ENCODE results near the gene FNDC3B. TPM values are rescaled to one million over a fixed set of nuclear protein-coding genes. Genes with fewer than 3 reads are reported as not detected.
"Not testable (repeated sequence)": the region's sequence is repeated elsewhere in the genome, so short reads cannot be mapped to it uniquely, and the experiment has no call there.

FNDC3B gene
- total RNA-seq, 1 donor from 2014 or later: 64.4 TPM

DNA sequence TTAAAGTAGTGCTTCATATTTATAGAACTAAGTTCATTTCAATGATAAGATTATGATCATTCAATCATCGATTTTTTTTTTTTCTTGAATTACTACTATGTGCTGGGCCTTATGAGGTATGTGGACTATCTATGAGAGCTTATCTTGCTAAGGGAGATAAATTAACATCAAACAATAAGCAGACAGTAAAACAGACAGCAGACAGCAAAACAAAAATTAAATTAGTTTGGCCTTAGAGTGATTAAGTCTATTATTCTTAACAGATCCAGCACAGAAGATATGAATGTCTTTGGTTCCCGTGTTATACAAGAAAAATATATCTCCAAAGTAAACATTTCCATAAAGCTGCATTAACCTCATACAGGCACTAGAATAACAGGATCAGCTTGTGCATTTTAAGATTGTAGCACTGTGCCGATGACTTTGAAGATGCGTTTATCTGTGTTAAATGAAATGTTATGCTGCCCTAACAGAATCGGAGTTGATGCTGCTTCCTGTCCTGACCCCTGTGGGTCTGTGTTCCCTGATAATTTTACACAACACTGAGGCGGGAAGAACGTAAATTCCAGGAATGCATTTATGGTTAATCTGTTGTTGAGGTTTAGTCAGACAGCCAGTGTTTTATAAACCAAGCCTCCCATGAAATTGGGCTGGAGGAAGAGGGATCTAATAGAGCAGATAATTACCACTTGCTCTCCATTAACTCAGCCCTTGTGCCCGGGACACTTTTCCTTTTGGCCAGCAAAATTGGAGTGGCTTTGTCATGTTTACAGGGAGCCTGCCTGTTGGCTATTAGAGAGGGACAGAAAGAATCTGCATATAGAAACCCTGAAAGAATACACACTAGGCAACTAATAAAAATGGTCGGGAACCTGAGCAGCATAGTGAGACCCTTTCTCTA is 328.1 kb downstream of the FNDC3B start:
- ATAC-seq (peak; percentile 10), DNase-seq (no peak)
- intact Hi-C loops (cut with micrococcal nuclease): no loop called here

DNA sequence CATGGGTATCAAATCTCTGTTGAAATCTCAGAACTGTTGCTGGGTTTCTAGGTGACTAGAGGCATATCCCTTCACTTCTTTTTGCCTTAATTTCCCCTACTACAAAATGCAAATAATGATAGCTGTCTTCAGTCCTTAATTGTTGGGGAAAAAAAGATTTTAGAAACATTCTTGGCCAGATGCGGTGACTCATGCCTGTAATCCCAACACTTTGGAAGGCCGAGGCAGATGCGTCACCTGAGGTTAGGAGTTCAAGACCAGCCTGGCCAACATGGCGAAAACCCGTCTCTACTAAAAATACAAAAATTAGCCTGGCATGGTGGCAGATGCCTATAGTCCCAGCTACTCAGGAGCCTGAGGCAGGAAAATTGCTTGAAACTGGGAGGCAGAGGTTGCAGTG is 329.2 kb downstream of the FNDC3B start:
- DNase-seq; ATAC-seq; intact Hi-C loops (cut with micrococcal nuclease): not testable (repeated sequence)

DNA sequence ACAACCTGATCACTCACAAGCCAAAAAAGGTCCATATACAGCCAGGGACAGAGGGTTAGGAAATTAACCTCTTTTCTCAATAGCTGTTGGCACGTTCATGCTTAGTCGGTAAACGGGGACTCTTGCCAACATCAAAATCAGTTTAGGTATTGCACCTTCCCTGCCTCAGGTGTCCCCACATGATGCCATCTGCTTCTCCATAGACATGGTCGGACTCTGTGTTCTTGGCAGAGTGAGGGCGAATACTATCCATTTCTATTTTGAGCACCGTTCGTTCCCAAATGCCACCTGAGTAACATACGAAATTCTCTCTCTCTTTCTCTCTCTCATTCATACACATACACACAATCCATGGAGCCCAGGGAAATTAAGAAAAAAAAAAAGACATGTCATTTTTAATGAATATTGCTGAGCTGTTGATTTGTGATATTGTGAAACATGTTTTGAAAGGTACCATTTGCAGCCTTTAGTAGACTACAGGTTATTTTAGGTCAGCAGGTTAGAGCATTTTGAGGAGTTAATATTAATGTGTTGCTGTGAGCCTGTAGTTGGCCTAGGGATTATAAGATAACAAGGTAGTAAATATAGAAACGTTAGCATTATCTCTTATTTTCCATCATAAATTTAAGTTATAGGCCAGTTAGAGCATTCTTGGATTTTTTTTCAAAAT is 330.3 kb downstream of the FNDC3B start:
- no peak for DNase-seq
- peak; percentile 90 for ATAC-seq
- intact Hi-C loops (cut with micrococcal nuclease): no loop called here

DNA sequence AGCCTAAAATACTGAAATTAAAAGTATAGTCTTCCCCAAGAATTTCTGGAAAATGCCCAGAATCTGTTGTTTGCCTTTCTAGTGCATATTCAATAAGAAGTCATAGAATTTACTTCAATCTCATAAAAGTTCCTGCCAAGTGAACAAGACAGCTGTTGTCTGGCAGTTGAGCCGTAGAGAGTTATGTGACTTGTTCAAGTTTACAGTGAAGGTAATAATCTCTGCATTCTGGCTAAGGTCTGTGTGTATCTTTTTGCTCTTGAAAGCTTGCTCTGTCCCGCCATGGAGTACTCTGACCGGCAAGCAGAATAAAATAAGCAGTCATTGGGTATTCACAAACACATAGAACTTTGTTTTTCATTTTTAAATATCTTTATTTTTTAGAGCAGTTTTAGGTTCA is 331.0 kb downstream of the FNDC3B start:
- DNase-seq: no peak
- peak; percentile 56 for ATAC-seq
- intact Hi-C loops (cut with micrococcal nuclease): no loop called here

DNA sequence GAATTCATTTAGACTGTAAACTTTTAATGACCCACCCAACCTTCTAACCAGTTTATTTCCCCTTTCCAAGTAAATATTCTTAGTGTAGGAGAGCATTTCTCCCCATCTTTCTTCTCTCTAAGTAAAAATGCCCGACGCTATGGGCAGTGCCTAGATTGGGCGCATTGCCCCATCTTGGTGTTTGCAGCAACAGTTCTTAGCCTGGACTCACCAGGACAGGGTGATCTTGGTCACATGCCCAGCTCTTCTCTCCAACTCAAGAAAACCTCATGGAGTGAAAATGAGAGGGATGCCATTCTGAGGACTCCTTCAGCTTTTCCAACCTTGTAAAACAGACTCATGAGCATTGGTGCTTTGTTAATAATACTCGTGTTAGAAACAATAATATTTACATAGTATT is 332.2 kb downstream of the FNDC3B start:
- intact Hi-C loops (cut with micrococcal nuclease): no loop called here
- DNase-seq (no peak), ATAC-seq (no peak)

DNA sequence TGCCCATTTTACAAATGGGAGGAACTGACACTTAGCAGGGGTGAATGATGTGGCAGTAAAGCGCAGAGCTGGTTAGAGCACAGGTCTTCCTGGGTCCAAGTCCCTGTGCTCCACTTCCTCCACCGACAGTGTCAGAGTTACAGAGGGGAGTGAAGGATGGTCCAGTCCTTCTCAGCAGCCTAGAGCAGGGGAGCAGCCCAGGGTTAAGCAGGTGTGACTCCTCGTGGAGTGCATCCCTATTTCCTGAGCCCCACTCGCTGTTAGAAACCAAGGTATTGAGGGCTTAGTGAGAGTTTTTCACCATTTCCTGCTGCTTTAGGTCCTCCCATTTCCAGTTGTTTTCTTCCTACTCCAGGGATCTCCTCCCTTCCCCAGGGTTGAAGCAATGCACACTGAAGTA is 333.5 kb downstream of the FNDC3B start:
- intact Hi-C loops (cut with micrococcal nuclease): no loop called here
- DNase-seq (no peak), ATAC-seq (no peak)

DNA sequence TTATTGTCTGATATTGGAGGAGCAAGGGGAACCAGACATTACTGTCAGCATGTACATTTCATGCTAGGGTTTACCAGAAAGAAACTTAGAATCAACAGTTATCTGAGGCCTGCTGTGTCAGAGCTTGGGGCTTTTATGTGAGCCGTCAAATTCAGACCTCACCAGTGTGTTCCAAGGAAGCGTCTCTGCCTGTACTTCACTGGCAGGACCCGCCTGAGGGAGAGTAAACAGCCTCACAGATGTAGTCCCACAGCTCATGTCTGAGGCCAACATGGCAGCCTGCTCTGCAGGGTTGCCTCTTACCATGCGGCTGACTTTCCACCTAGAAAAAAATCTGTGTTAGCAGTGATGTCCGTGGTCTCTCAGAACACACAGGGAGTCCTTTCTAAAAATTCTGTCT is 334.5 kb downstream of the FNDC3B start:
- intact Hi-C loops (cut with micrococcal nuclease): no loop called here
- DNase-seq (no peak), ATAC-seq (no peak)

DNA sequence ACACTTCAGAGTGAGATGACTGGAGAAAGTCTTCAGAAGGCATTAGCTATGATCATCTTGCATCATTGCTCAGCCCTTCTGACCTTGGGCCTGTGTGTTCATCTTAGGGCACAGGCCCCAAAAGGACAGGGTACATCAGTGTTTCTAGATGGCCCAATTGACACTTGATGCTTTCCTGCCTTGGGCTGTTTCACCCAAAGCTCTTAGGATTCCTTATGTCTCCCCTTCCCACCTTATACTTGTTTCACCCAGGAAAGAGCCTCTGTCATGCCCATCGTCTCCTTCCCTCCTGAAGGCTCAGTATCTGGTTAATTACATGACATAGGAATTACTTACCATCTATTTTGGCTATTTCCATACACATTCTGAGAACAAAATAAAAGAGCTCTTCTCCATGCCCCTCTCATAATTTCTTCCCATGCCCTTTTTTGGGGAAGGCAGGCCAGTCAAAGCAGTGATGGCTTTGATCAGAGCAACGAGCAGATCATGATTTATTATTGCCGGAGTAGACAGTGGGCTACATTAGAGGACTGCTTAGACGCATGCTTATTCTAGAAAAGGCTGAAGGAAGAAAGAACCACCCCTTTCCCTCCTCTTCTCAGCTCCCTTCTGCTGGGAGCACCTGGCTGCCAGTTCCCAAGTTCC is 335.9 kb downstream of the FNDC3B start:
- intact Hi-C loops (cut with micrococcal nuclease): no loop called here
- no peak for DNase-seq
- no peak for ATAC-seq

DNA sequence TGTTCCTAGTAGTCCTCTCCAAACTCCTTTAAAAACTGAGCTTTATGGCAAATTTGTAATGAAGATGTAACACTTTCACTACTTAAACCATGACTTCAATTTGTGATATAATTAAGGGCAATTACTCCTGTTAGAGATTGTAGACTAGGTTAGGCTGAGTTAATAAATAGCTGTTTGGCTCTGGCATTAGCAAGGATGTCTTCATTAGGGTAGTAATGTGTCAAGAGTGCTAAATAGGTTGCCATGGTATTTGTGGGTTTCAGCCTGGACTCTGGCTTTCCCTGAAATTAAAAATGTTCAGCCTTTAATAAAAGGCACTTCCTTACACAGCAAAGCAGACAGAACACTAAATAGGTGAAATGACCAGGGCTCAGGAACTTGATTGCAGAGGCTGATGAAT is 337.0 kb downstream of the FNDC3B start:
- intact Hi-C loops (cut with micrococcal nuclease): no loop called here
- DNase-seq (no peak), ATAC-seq (no peak)

DNA sequence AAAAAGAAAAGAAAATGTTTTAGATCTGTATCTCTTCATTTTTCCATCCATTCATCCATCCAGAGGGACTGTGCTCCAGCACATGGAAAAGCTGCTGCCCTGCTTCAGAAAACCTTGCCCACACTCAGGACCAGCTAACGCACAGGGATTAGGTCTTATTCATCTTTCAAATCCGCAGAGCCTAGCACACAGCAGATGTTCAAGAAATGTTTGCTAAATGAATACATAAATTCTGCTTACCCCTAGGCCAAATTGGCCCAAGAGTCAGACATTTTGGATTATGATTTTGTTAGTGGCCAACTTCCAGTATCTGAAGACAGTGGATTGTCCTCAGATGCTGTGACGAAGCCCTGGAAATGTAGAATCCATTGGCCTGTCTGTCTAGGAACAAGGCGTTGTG is 337.5 kb downstream of the FNDC3B start:
- ATAC-seq (no peak), DNase-seq (no peak)
- intact Hi-C loops (cut with micrococcal nuclease): no loop called here

DNA sequence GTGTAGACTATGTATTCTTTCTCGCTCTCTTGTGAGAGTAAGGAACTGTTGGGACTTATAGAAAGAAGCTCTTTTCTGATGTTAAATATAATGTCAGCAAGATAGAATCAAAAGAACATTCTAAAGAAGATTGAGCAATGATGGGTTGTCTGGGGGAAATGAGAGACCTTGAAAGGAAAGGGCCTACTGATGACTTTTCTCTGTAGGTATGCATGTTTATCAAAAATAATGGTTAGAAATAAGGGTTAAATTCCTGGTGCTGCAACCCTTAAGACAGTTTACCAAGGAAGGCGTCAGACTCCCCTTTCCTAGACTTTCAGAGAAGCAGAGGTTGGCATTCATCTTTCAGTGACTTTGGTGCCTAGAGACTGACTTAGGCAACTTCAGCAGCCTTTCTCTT is 339.1 kb downstream of the FNDC3B start:
- DNase-seq: no peak
- no peak for ATAC-seq
- intact Hi-C loops (cut with micrococcal nuclease): no loop called here

DNA sequence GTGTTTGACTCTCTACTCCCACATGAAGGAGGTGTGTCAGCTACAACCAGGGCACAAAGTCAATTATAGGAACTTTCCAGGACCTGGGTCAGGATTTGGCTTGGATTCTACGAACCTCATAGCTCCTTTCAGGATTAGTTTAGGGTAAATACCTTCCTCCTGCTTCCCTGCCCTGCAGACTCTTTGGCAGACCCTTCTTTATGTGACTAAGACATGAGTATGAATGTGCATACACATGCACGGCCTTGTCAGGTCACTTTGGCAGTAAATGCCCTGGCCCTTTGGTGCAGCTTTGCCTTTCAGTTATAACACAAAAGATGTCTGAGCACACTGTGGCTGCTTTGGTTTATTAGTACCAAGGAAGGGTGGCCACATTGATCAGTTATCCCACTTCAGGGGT is 340.0 kb downstream of the FNDC3B start:
- DNase-seq: no peak
- ATAC-seq: no peak
- intact Hi-C loops (cut with micrococcal nuclease): no loop called here

DNA sequence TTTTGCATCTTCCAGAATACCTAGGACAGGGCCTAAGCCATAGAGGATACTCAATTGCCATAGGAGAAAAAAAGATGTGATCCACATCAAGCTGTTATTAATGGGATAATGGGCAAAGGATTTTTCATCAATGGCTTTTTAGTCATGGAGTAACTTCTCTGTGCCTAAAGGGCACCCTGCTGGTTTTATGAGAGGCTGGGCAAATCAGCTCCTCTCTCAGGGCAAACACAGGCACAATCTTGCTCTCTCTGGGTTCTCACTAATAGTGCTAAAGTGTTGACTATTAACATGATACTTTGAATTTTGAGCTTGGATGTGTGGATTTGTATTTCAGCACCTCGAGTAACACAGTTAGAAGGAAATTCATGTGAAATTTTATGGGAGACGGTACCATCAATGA is 341.3 kb downstream of the FNDC3B start:
- DNase-seq (no peak), ATAC-seq (no peak)
- intact Hi-C loops (cut with micrococcal nuclease): no loop called here

DNA sequence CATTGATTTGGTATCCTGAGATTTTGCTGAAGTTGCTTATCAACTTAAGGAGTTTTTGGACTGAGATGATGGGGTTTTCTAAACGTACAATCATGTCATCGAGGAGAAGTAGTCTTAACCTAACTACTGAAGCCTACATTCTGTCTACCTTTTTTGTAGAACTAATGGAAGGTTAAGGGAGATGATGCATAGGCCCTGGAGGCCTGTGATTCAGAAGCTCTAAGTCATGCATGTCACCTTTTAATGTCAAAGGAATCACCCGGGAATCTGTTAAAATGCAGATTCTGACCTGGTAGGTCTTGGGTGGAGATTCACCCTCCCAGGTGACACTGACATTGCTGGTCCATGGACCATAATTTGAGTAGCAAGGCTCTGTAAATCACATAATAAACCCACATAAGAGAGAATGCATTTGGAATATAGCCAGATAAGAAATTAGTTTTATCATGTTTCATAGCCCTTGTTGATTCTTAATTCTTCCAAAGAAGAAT is 344.0 kb downstream of the FNDC3B start:
- DNase-seq (no peak), ATAC-seq (no peak)
- intact Hi-C loops (cut with micrococcal nuclease): no loop called here

DNA sequence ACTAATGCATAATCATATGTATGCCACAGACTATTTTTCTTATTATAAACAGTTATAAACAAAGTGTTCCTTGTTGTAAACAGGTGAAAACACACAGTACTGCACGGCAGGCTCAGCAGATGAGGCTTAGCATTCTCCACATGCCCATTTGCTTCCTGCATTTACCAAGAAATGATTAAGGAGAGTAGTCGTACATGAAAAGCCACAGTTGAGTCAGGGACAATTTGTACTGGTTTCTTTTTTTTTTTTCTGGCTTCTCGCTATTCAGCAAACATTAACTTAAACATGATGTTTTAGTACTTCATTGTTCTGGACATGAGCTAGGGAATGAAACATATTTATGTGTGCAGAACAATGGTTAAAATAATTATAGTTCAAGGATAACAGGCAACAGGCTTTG is 345.5 kb downstream of the FNDC3B start:
- intact Hi-C loops (cut with micrococcal nuclease): no loop called here
- DNase-seq (no peak), ATAC-seq (no peak)

DNA sequence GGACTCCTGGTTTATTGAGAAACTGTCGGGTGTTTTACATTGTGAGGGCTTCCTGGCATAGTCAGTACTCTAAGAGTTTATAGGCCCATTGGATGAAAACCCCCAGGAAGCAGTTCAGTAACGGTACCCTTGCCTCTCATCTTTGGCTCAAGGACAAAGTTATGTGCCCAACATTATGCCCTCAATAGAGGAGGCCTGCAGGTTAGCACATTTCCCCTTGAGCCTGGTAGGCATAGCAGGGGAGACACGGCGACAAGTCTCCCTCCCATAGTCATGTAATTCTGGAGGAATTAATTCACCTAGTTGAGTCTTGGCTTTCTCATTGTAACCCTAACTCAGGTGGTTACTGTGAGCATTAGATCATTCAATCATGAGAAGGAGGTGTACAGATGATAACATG is 348.4 kb downstream of the FNDC3B start:
- ATAC-seq: no peak
- intact Hi-C loops (cut with micrococcal nuclease): no loop called here
- DNase-seq: no peak

DNA sequence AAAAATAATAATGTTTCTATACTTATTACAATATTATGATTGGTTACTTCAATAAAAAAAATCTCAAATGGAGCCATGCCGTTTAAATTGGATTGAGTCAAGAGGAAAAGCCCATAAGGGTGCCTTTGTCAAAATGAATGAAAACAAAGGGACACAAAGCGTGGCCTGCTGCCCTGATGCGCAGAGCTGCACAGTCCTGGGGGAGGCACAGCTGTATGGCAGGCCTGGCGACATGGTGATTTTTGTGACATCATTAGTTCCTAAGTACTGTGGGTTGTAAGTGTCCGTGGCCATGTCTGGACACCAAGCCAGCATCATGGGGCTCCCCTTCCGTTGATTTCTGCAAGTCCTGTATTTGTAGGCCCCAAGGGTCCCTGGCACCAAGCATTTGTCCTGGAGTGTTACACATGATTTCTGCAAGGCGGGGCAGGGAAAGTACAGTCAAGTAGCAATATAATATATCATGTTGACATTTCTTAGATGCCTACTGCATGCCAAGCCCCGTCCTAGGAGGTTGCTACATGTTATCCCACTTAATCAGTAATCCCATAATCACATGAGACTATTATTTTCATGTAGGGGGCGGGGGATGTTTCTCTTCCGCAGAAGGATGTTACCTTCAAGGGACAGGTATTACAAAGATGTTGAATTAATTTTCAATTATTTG is 349.2 kb downstream of the FNDC3B start:
- DNase-seq (no peak), ATAC-seq (no peak)
- intact Hi-C loops (cut with micrococcal nuclease): no loop called here

DNA sequence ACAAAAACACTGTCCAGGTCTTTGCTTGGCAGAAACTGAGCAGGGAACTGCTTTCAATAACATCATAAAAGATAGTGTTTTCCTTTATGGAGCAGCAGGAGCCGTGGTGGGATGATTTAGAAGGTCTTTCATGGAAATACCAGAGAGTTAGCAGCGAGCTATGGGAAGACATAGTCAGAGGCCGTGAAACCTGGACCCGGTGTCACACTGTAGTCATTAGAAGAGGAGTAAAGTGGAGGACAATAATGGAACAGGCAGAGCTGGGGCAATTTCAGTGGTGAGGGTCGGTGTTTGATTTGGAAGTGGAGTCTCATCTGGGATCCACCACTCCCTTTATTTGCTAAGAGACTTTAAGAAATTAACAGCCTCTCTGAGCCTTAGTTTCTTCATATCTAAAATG is 351.4 kb downstream of the FNDC3B start:
- intact Hi-C loops (cut with micrococcal nuclease): no loop called here
- ATAC-seq: no peak
- no peak for DNase-seq

DNA sequence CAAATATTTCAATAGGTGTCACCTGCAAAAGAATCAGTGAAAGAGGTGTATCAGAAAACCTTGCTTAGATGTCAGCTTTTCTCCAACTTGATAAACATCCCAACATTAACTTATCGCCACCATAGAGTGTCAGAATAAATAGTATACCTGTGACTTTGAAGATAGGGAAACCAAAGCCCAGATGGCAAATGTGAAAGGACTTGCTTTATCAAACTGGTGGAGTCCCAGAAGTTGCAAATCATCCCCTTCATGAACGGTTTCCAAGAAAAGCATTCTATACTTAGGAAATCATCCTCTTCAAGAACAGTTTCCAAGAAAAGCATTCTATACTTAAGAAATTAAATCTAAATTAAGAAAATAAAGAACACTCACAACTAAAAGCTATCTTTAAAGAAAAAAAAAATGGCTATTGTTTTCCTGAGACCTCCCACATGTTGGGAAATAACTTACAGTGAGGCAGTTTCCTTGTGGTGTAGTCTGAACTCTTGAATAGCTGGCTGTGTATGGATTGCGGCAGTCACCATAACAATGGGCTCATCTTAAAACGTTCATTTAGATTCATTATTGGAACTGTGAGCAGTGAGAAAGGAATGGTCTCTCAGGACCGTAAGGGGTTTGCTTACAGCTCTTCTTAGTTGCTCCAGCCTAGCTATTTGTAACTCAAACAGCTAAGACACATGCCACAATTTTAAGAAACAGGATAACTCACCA is 352.4 kb downstream of the FNDC3B start:
- DNase-seq: no peak
- ATAC-seq: peak; percentile 12
- intact Hi-C loops (cut with micrococcal nuclease): no loop called here

Measured in left ventricle myocardium superior (tissue), 1 donor.